ENCODE data around the gene NOM1. TPM values are rescaled to one million over a fixed set of nuclear protein-coding genes. Genes with fewer than 3 reads are reported as not detected.

Gene NOM1
- total RNA-seq, 1 experiment from 2014 or later, result 31.7 TPM

DNA sequence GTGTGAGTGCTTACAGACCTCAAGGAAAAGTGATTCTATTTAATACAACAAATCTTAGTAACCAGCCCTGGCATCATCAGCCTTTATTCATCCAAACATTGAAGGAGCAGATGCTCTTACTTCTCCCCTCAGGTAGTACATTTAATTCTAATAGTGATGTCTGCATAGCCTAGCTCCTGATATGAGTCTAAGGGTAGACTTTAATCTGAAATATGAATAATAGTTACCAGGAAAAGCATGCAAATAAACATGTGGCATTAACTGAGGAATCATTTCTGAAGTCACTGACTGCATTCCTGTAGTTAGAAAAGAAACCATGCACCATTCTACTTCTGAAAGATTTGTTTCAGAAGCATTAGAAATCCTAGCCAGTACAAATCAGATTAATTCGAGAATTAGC is 30.9 kb upstream of the NOM1 start:
- Histone ChIP-seq H3K56ac (ENCODE audit: insufficient read length, low read depth, low read length) (no peak overlapping the region), H3K4me1 (ENCODE audit: insufficient read depth, low read length) (no peaks in the 10 kb centered on the region), H3K79me1 (ENCODE audit: insufficient read depth, low read depth, low read length, poor library complexity, severe bottlenecking) (no peaks in the 10 kb centered on the region), H4K5ac (ENCODE audit: insufficient read length, low read depth, low read length) (no peak overlapping the region), H4K8ac (replicated peaks; ENCODE audit: insufficient read length, low read depth, low read length) (no peak overlapping the region), H3K27me3 (ENCODE audit: insufficient read depth, low read length) (no peaks in the 10 kb centered on the region), H2BK20ac (ENCODE audit: low read depth, low read length, poor library complexity, severe bottlenecking) (no peak overlapping the region), H3K14ac (ENCODE audit: insufficient read depth, low read length) (no peak overlapping the region), H4K91ac (ENCODE audit: insufficient read length, low read depth, low read length) (no peak overlapping the region), H4K20me1 (ENCODE audit: control insufficient read depth, insufficient read depth, insufficient read length) (no peaks in the 10 kb centered on the region), H3K23ac (ENCODE audit: insufficient read length, low read depth, low read length) (no peak overlapping the region), H3K18ac (ENCODE audit: insufficient read length, low read depth, low read length) (no peak overlapping the region), H3K4me2 (ENCODE audit: insufficient read depth, insufficient read length, low read length) (no peak overlapping the region), H3K9me3 (ENCODE audit: control insufficient read depth, low read depth, low read length) (peaks cover 6% of the 10 kb centered on the region), H2BK15ac (ENCODE audit: low read depth, low read length) (no peak overlapping the region), H2AK5ac (ENCODE audit: insufficient read length, low read length) (no peak overlapping the region), H3K4ac (ENCODE audit: low read depth, low read length) (no peak overlapping the region), H2BK5ac (ENCODE audit: insufficient read length, low read length) (no peak overlapping the region), H3T11ph (ENCODE audit: low read length) (no peak overlapping the region), H3K27ac (ENCODE audit: insufficient read length, low read depth, low read length) (no peak overlapping the region), H3K9ac (ENCODE audit: extremely low read depth, insufficient read length, low read length) (no peak overlapping the region), H2BK120ac (ENCODE audit: low read depth, low read length, poor library complexity, severe bottlenecking) (no peak overlapping the region), H2BK12ac (ENCODE audit: insufficient read length, low read depth, low read length) (no peak overlapping the region), H3K23me2 (ENCODE audit: insufficient read length, low read depth, low read length, poor library complexity, severe bottlenecking) (no peaks in the 10 kb centered on the region), H3K79me2 (ENCODE audit: insufficient read depth, low read length) (no peaks in the 10 kb centered on the region), H2AFZ (ENCODE audit: low read length) (no peak overlapping the region)
- Mint-ChIP-seq H3K9me3 (peaks cover 16 to 20% of the 10 kb centered on the region in 2 experiments), H3K27me3 (ENCODE audit: low read depth) (peaks cover 6% of the 10 kb centered on the region), H3K4me1 (peaks cover 0 to 2% of the 10 kb centered on the region in 2 experiments; a peak in 1 of 4 replicates), H3K27ac (no peak overlapping the region), H3K4me3 (no peak overlapping the region), H3K36me3 (ENCODE audit: insufficient read depth in 1 of 3, low read depth in 3 of 3) (peaks cover 3 to 7% (median 5%) of the 10 kb centered on the region in 3 experiments; a peak in 4 of 7 replicates)
- WGBS (ENCODE audit: extremely low coverage, insufficient read length, low lambda C conversion rate), result no CpG with 5 or more reads among the region's 1 CpG
- DNase-seq, result no peak
- TF ChIP-seq CTCF (conservative IDR thresholded peaks at IDR 0.05), result no peak

All from H9 (cell line).